IMR-90 (cell line): Measurements from ENCODE around the gene ASB11.

Experiments
- RAD21 ChIP-seq: IDR thresholded peaks from 2 replicates; pipeline ENCODE4 v1.6.1; 2012; ENCODE audit warnings: low read length, improper control_type of control experiment
- TF ChIP-seq, protein P1 (sequence below): conservative IDR thresholded peaks from 2 replicates; pipeline ENCODE4 v1.5.1; 2012; ENCODE audit warnings: mild to moderate bottlenecking, low read depth, low read length, improper control_type of control experiment

DNA sequence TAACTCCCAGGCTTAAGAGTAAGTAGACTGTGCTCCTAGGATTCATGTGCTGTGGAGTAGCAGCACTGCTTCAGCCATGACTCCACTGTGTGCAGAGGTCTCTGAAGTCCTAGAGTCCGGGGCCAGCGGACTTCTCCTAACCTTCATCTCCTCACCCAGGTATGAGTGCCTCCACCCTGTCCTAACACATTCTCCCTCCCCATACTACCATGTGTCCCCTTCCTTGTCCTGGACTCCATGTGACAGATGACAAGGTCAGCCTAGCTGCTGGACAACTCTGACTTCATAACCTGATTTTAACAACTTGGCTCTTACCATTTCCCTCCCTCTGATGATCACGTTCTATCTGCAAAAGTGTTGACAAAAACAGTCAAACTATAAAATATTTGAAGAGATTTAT is 16.7 kb downstream of the ASB11 start:
- TF ChIP-seq RAD21, result no peak
- TF ChIP-seq, protein P1, sequence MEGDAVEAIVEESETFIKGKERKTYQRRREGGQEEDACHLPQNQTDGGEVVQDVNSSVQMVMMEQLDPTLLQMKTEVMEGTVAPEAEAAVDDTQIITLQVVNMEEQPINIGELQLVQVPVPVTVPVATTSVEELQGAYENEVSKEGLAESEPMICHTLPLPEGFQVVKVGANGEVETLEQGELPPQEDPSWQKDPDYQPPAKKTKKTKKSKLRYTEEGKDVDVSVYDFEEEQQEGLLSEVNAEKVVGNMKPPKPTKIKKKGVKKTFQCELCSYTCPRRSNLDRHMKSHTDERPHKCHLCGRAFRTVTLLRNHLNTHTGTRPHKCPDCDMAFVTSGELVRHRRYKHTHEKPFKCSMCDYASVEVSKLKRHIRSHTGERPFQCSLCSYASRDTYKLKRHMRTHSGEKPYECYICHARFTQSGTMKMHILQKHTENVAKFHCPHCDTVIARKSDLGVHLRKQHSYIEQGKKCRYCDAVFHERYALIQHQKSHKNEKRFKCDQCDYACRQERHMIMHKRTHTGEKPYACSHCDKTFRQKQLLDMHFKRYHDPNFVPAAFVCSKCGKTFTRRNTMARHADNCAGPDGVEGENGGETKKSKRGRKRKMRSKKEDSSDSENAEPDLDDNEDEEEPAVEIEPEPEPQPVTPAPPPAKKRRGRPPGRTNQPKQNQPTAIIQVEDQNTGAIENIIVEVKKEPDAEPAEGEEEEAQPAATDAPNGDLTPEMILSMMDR, result no peak
